Calu3 (cell line): ENCODE measurements around the gene VSTM2B. TPM values are rescaled to one million over a fixed set of nuclear protein-coding genes. Genes with fewer than 3 reads are reported as not detected.

ENCODE experiments used
- BruUV-seq: library from RNA; stranded (reverse); fragments of 400-500 nt; replicated peaks from 2 replicates; lab custom pipeline; 2021; lab: Mats Ljungman, UMichigan
- CTCF ChIA-PET: fragments of 300-600 bp; sonication (Branson Sonifier 250); formaldehyde crosslinking; loops from one replicate; lab custom pipeline; 2022; ENCODE audit warnings: antibody characterized with exemption; lab: Charles Lee
- DNase-seq: peaks from one replicate; pipeline ENCODE4 v3.0.0; 2022
- H3K27ac Mint-ChIP-seq: one replicate; pipeline ENCODE4 v1.8.0; 2022; ENCODE audit warnings: mixed read lengths; ENCODE audit not compliant: unreplicated experiment
- H3K27me3 Mint-ChIP-seq: one replicate; pipeline ENCODE4 v1.8.0; 2022; ENCODE audit warnings: mixed read lengths; ENCODE audit not compliant: unreplicated experiment
- H3K36me3 Mint-ChIP-seq: one replicate; pipeline ENCODE4 v1.8.0; 2022; ENCODE audit warnings: mild to moderate bottlenecking, moderate library complexity, mixed read lengths; ENCODE audit not compliant: insufficient read depth, unreplicated experiment
- H3K4me1 Mint-ChIP-seq: one replicate; pipeline ENCODE4 v1.8.0; 2022; ENCODE audit warnings: mild to moderate bottlenecking, low read depth, mixed read lengths; ENCODE audit not compliant: unreplicated experiment
- H3K4me3 Mint-ChIP-seq: one replicate; pipeline ENCODE4 v1.8.0; 2022; ENCODE audit warnings: mild to moderate bottlenecking, low read depth, moderate library complexity, mixed read lengths; ENCODE audit not compliant: unreplicated experiment
- H3K9me3 Mint-ChIP-seq: one replicate; pipeline ENCODE4 v1.8.0; 2022; ENCODE audit warnings: low read depth, mixed read lengths; ENCODE audit not compliant: unreplicated experiment
- intact Hi-C: fragments of 100-400 bp; cut with micrococcal nuclease; formaldehyde crosslinking; loops from one replicate; pipeline ENCODE4 v1.10.0; 2022; ENCODE audit not compliant: unreplicated experiment
- total RNA-seq: library from RNA; stranded (reverse); gene quantifications from 2 replicates; pipeline ENCODE4 v1.2.3, GENCODE V29; 2022
- TF ChIP-seq, protein P1 (sequence below): fragments of 200-600 bp; IDR thresholded peaks from one replicate; pipeline ENCODE4 v1.8.0; 2022; ENCODE audit warnings: antibody characterized with exemption; ENCODE audit not compliant: unreplicated experiment

Gene VSTM2B
- total RNA-seq, 1 experiment from 2014 or later, result not detected

DNA sequence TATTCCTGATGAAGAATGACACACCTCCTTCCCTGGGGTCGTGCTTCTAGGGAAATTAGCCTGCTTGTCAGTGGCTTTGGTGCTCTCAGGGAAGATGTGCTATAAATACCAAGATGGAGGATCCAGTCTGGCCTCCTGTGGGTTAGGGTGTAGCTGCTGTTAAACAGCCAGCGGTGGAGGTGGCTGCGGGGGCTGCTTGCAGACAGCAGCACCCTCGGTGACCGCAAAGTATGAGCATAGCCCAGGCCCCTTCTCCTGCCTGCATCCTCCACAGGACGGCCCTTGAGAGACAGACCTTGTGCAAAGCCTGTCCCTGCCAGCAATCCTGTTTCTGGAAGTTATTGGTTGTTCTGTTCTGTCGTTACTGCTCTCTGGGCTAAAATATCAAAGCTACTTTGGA is 11.4 kb downstream of the VSTM2B start:
- H3K36me3 Mint-ChIP-seq, result no peaks in the 10 kb centered on the region
- no peak overlapping the region for H3K4me3 Mint-ChIP-seq
- H3K4me1 Mint-ChIP-seq, result no peaks in the 10 kb centered on the region
- CTCF ChIA-PET, result no interaction called here
- no peaks in the 10 kb centered on the region for H3K9me3 Mint-ChIP-seq
- TF ChIP-seq, protein P1, sequence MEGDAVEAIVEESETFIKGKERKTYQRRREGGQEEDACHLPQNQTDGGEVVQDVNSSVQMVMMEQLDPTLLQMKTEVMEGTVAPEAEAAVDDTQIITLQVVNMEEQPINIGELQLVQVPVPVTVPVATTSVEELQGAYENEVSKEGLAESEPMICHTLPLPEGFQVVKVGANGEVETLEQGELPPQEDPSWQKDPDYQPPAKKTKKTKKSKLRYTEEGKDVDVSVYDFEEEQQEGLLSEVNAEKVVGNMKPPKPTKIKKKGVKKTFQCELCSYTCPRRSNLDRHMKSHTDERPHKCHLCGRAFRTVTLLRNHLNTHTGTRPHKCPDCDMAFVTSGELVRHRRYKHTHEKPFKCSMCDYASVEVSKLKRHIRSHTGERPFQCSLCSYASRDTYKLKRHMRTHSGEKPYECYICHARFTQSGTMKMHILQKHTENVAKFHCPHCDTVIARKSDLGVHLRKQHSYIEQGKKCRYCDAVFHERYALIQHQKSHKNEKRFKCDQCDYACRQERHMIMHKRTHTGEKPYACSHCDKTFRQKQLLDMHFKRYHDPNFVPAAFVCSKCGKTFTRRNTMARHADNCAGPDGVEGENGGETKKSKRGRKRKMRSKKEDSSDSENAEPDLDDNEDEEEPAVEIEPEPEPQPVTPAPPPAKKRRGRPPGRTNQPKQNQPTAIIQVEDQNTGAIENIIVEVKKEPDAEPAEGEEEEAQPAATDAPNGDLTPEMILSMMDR, result no peak
- no peak for DNase-seq
- intact Hi-C loops, result no loop called here
- no TSS peak for BruUV-seq
- peaks cover 33% of the 10 kb centered on the region for H3K27me3 Mint-ChIP-seq
- no peak overlapping the region for H3K27ac Mint-ChIP-seq

DNA sequence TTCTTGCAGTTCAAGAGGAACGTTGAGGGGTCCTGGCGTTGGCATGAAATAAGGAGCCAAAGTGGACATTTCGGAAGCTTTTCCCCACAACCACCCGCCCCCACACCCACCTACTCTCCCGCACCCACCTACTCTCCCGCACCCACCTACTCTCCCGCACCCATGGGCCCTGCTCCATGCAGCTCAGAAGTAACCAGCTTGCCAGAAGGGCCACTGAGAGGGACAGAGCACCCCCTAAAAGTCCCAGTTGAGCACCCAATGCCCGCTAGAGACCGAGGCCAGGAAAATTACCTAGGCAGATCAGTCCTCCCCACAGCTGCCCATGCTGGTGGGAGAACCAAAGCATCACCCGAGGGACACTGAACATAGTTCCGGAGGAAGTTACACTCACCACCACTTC is 11.8 kb downstream of the VSTM2B start:
- intact Hi-C loops, result no loop called here
- CTCF ChIA-PET, result no interaction called here
- H3K4me1 Mint-ChIP-seq, result no peaks in the 10 kb centered on the region
- H3K36me3 Mint-ChIP-seq, result no peaks in the 10 kb centered on the region
- DNase-seq, result no peak
- no peaks in the 10 kb centered on the region for H3K9me3 Mint-ChIP-seq
- no TSS peak for BruUV-seq
- no peak overlapping the region for H3K4me3 Mint-ChIP-seq
- no peak overlapping the region for H3K27ac Mint-ChIP-seq
- peaks cover 29% of the 10 kb centered on the region for H3K27me3 Mint-ChIP-seq
- TF ChIP-seq, protein P1, result no peak

DNA sequence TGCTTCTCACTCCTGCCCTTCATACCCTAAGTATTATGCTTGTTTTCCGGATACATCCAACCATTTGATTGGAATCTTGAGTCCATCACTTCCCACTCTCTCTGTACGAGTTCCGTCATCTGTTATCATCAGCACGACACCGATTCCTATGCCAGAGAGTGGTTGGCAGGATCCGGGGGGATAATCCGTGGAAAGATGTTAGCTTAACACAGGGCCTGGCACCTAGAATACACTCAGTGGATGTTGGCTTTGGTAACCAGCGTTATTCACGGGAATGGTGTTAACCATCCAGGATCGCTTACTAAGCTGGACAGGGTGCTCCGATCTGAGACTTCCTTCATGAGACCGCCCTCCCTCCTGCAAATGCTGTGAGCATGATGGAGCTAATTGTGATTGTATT is 12.4 kb downstream of the VSTM2B start:
- Mint-ChIP-seq H3K9me3 (no peaks in the 10 kb centered on the region), H3K4me3 (no peak overlapping the region), H3K27ac (no peak overlapping the region), H3K36me3 (no peaks in the 10 kb centered on the region), H3K27me3 (peaks cover 23% of the 10 kb centered on the region), H3K4me1 (no peaks in the 10 kb centered on the region)
- no TSS peak for BruUV-seq
- TF ChIP-seq, protein P1, result no peak
- intact Hi-C loops, result no loop called here
- CTCF ChIA-PET, result no interaction called here
- DNase-seq, result no peak

DNA sequence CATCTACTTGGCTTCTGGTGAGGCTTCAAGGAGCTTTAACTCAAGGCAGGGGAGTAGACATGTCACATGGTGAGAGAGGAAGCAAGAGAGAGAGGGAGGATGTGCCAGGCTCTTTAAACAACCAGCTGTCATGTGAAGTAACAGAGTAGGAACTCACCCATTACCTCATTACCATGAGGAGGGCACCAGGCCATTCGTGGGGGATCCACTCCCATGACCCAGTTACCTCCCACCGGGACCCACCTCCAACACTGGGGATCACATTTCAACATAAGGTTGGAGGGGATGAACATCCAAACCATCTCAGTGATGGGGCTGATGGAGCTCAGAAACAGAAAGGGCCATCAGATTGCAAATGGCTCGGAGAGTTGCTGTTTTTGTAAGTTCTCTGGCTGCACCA is 12.9 kb downstream of the VSTM2B start:
- H3K4me3 Mint-ChIP-seq, result no peak overlapping the region
- CTCF ChIA-PET, result no interaction called here
- no peaks in the 10 kb centered on the region for H3K36me3 Mint-ChIP-seq
- no peak for DNase-seq
- H3K27me3 Mint-ChIP-seq, result peaks cover 18% of the 10 kb centered on the region
- no peak overlapping the region for H3K27ac Mint-ChIP-seq
- no peaks in the 10 kb centered on the region for H3K9me3 Mint-ChIP-seq
- intact Hi-C loops, result no loop called here
- BruUV-seq, result no TSS peak
- TF ChIP-seq, protein P1, result no peak
- H3K4me1 Mint-ChIP-seq, result no peaks in the 10 kb centered on the region
